NB4 (cell line): ENCODE measurements around the gene RABL3.

Source experiments
- CTCF ChIP-seq: IDR thresholded peaks from one replicate; pipeline ENCODE4 v1.5.1; 2012; ENCODE audit warnings: low read depth, low read length
- MYC ChIP-seq: IDR thresholded peaks from 2 replicates; pipeline ENCODE4 v1.6.1; 2011; ENCODE audit warnings: low read depth, low read length
- POLR2A ChIP-seq: IDR thresholded peaks from 2 replicates; pipeline ENCODE4 v1.6.1; 2011; ENCODE audit warnings: mild to moderate bottlenecking; ENCODE audit not compliant: insufficient read length; ENCODE audit errors: extremely low read depth

- no peak for TF ChIP-seq CTCF
- no peak for TF ChIP-seq POLR2A
- TF ChIP-seq MYC: no peak
Measured at GRCh38 chr3:120770891-120771290, 28.6 kb upstream of the RABL3 start.
